GM20431 (cell line): ENCODE results near the gene ABI1.

Experiments
- in situ Hi-C: fragments of 300-500 bp; cut with MseI, MboI; formaldehyde crosslinking; loops from one replicate; pipeline ENCODE4 v1.15.0; 2020; ENCODE audit warnings: low sequenced_read_pairs; ENCODE audit not compliant: unreplicated experiment

Gene ABI1

GRCh38 chr10:26857991-26858706, 2.6 kb downstream of the ABI1 start:
- in situ Hi-C loops: loop anchor here (10.0 kb wide), 1 partner anchor 123 kb away; no protein-coding TSS in a partner anchor

GRCh38 chr10:26857553-26857952, 3.2 kb downstream of the ABI1 start:
- in situ Hi-C loops: loop anchor here (10.0 kb wide), 1 partner anchor 123 kb away; no protein-coding TSS in a partner anchor

GRCh38 chr10:26855186-26855585, 5.6 kb downstream of the ABI1 start:
- in situ Hi-C loops: loop anchor here (10.0 kb wide), 1 partner anchor 120 kb away; no protein-coding TSS in a partner anchor

GRCh38 chr10:26854524-26854923, 6.2 kb downstream of the ABI1 start:
- in situ Hi-C loops: loop anchor here (10.0 kb wide), 1 partner anchor 120 kb away; no protein-coding TSS in a partner anchor

GRCh38 chr10:26844396-26844975, 16.3 kb downstream of the ABI1 start:
- in situ Hi-C loops: no loop called here

GRCh38 chr10:26843736-26844135, 17.0 kb downstream of the ABI1 start:
- in situ Hi-C loops: no loop called here

GRCh38 chr10:26841733-26842317, 18.9 kb downstream of the ABI1 start:
- in situ Hi-C loops: no loop called here

- in situ Hi-C loops: no loop called here
These were observed 19.6 kb downstream of the ABI1 start for GRCh38 chr10:26840938-26841732.

- in situ Hi-C loops: no loop called here
These were observed 20.7 kb downstream of the ABI1 start for GRCh38 chr10:26839966-26840627.

- in situ Hi-C loops: no loop called here
These were observed 23.6 kb downstream of the ABI1 start for GRCh38 chr10:26837139-26837538.

- in situ Hi-C loops: no loop called here
These were observed 25.7 kb downstream of the ABI1 start for GRCh38 chr10:26835025-26835424.

GRCh38 chr10:26832960-26833359, 27.8 kb downstream of the ABI1 start:
- in situ Hi-C loops: no loop called here

GRCh38 chr10:26831936-26832335, 28.8 kb downstream of the ABI1 start:
- in situ Hi-C loops: no loop called here

GRCh38 chr10:26829810-26830515, 30.8 kb downstream of the ABI1 start:
- in situ Hi-C loops: no loop called here

- in situ Hi-C loops: no loop called here
These were observed 36.6 kb downstream of the ABI1 start for GRCh38 chr10:26824015-26824690.

GRCh38 chr10:26821699-26822570, 38.8 kb downstream of the ABI1 start:
- in situ Hi-C loops: no loop called here

- in situ Hi-C loops: no loop called here
These were observed 45.3 kb downstream of the ABI1 start for GRCh38 chr10:26815500-26815899.
